Endothelial cell of umbilical vein (primary cell): ENCODE data around the gene HP. TPM values are rescaled to one million over a fixed set of nuclear protein-coding genes. Genes with fewer than 3 reads are reported as not detected.
"Not testable (repeated sequence)": the region's sequence is repeated elsewhere in the genome, so short reads cannot be mapped to it uniquely, and the experiment has no call there.

Experiments
- BruUV-seq: library from RNA; stranded (reverse); fragments of 400-500 nt; replicated peaks from 2 replicates; lab custom pipeline; 2021; lab: Mats Ljungman, UMichigan
- CTCF ChIA-PET: fragments of 300-600, 350-600 bp; sonication (Branson Sonifier 250); formaldehyde crosslinking; loops from one replicate; lab custom pipeline; 2021; ENCODE audit warnings: antibody characterized with exemption, inconsistent platforms; lab: Charles Lee
- POLR2A ChIA-PET: fragments of 300-600, 350-600 bp; sonication (Branson Sonifier 250); formaldehyde crosslinking; loops from one replicate; lab custom pipeline; 2021; ENCODE audit warnings: antibody characterized with exemption, inconsistent platforms; lab: Charles Lee
- DNase-seq: peaks from one replicate; pipeline ENCODE4 v3.0.0-alpha.2; 2011; ENCODE audit warnings: low read depth, low spot score
- FAIRE-seq: peaks from 2 replicates; lab custom pipeline; 2011; peaks lifted over from hg19 to GRCh38; lab: Jason Lieb, UNC
- H2AFZ ChIP-seq: 2 replicates; pipeline ENCODE4 v1.6.0; 2012; ENCODE audit warnings: low read depth, low read length, control low read depth, inconsistent platforms
- H3K27ac ChIP-seq: 2 replicates; pipeline ENCODE4 v1.5.1; 2011; ENCODE audit warnings: low read depth, mild to moderate bottlenecking, control low read depth, low read length, moderate library complexity; ENCODE audit not compliant: insufficient read depth
- H3K27me3 ChIP-seq, 2 experiments: 2 replicates each; pipeline versions ENCODE4 v1.6.0 to v1.6.1; 2011; ENCODE audit warnings: low read length in 2 of 2, mixed read lengths in 1 of 2; ENCODE audit not compliant: control insufficient read depth in 2 of 2, insufficient read depth in 2 of 2
- H3K36me3 ChIP-seq, 2 experiments: 2 replicates in 1 of 2; 3 replicates in 1 of 2; pipeline ENCODE4 v1.5.1; 2011; ENCODE audit warnings: low read length in 2 of 2, mild to moderate bottlenecking in 1 of 2, moderate library complexity in 1 of 2; ENCODE audit not compliant: control insufficient read depth in 2 of 2, insufficient read depth in 2 of 2; ENCODE audit errors: extremely low read depth in 1 of 2
- H3K4me1 ChIP-seq: 3 replicates; pipeline ENCODE4 v1.5.1; 2011; ENCODE audit warnings: mild to moderate bottlenecking, low read length; ENCODE audit not compliant: control insufficient read depth, insufficient read depth; ENCODE audit errors: extremely low read depth
- H3K4me2 ChIP-seq: 2 replicates; pipeline ENCODE4 v1.6.1; 2011; ENCODE audit warnings: low read length, control low read depth, mixed read lengths; ENCODE audit not compliant: insufficient read depth
- H3K4me3 ChIP-seq, 3 experiments: fragments of 200-600 bp in 1 of 3; sonication (generic), shearing (Covaris generic) in 1 of 3; replicated peaks in 1 of 3; 2 replicates each; pipeline ENCODE4 v1.5.1; 2011 to 2016; ENCODE audit warnings: control low read depth in 3 of 3, low read length in 3 of 3, mild to moderate bottlenecking in 2 of 3, inconsistent platforms in 1 of 3, low read depth in 1 of 3, moderate library complexity in 1 of 3; ENCODE audit not compliant: insufficient read depth in 1 of 3
- H3K79me2 ChIP-seq: 2 replicates; pipeline ENCODE4 v1.6.0; 2012; ENCODE audit warnings: low read length, inconsistent platforms; ENCODE audit not compliant: control insufficient read depth, insufficient read depth
- H3K9ac ChIP-seq: replicated peaks from 2 replicates; pipeline ENCODE3; 2011; ENCODE audit warnings: low read length, control low read depth; ENCODE audit not compliant: insufficient read depth; ENCODE audit errors: extremely low read depth
- H3K9me1 ChIP-seq: replicated peaks from 3 replicates; pipeline ENCODE4 v1.6.0; 2011; ENCODE audit warnings: mild to moderate bottlenecking, low read length; ENCODE audit not compliant: control insufficient read depth, insufficient read depth; ENCODE audit errors: extremely low read depth
- H3K9me3 ChIP-seq: replicated peaks from 2 replicates; pipeline ENCODE4 v1.5.1; 2012; ENCODE audit warnings: low read length, inconsistent platforms; ENCODE audit not compliant: control insufficient read depth, insufficient read depth
- H4K20me1 ChIP-seq: replicated peaks from 2 replicates; pipeline ENCODE3; 2011; ENCODE audit warnings: mild to moderate bottlenecking, low read length; ENCODE audit not compliant: control insufficient read depth, insufficient read depth; ENCODE audit errors: extremely low read depth
- EZH2 ChIP-seq: IDR thresholded peaks from 2 replicates; pipeline ENCODE4 v1.6.1; 2012; ENCODE audit warnings: borderline replicate concordance, low read depth, mild to moderate bottlenecking, moderate library complexity, low read length, inconsistent platforms; ENCODE audit not compliant: severe bottlenecking
- FOS ChIP-seq: IDR thresholded peaks from 2 replicates; pipeline ENCODE4 v1.6.1; 2011; ENCODE audit warnings: mild to moderate bottlenecking, low read length, moderate library complexity, borderline replicate concordance; ENCODE audit not compliant: insufficient read depth
- GATA2 ChIP-seq: IDR thresholded peaks from 2 replicates; pipeline ENCODE4 v1.7.0; 2011; ENCODE audit warnings: low read depth, mild to moderate bottlenecking, moderate library complexity, mixed read lengths, low read length; ENCODE audit not compliant: insufficient read length, insufficient read depth
- JUN ChIP-seq: IDR thresholded peaks from 2 replicates; pipeline ENCODE4 v1.6.1; 2011; ENCODE audit warnings: borderline replicate concordance, low read depth; ENCODE audit not compliant: insufficient read length, insufficient read depth
- MYC ChIP-seq: IDR thresholded peaks from one replicate; pipeline ENCODE4 v1.6.1; 2011; ENCODE audit warnings: mild to moderate bottlenecking, low read depth, low read length
- POLR2A ChIP-seq: IDR thresholded peaks from 2 replicates; pipeline ENCODE4 v1.6.1; 2012; ENCODE audit warnings: low read depth, mild to moderate bottlenecking, control low read depth, low read length
- POLR2AphosphoS5 ChIP-seq: IDR thresholded peaks from 2 replicates; pipeline ENCODE4 v1.6.1; 2012; ENCODE audit warnings: low read depth, mild to moderate bottlenecking, control low read depth, low read length, moderate library complexity; ENCODE audit not compliant: insufficient read depth
- dilution Hi-C: fragments of 300-500 bp; cut with MboI; formaldehyde crosslinking; loops from one replicate; pipeline ENCODE4 v1.15.0; 2019; ENCODE audit warnings: low sequenced_read_pairs; ENCODE audit not compliant: extremely low pct_ligation_motif_present
- intact Hi-C: fragments of 100-400 bp; cut with micrococcal nuclease; formaldehyde crosslinking; loops from one replicate; pipeline ENCODE4 v1.10.0; 2022
- polyA plus RNA-seq, 4 experiments: library from polyadenylated mRNA; depleted of rRNA in 3 of 4; stranded (reverse) in 3 of 4; unstranded in 1 of 4; fragments of >200 nt; gene quantifications; 2 replicates each; pipeline versions ENCODE4 v1.2.1 to v1.2.3, GENCODE V29; 2011 to 2012; ENCODE audit warnings: missing spikeins in 1 of 4
- total RNA-seq: library from RNA; stranded (reverse); gene quantifications from 2 replicates; pipeline ENCODE4 v1.2.3, GENCODE V29; 2021
- TF ChIP-seq, protein P1 (sequence below), 2 donors: IDR thresholded peaks; 1 replicate in 1 of 2; 2 replicates in 1 of 2; pipeline ENCODE4 v1.5.1; 2011; ENCODE audit warnings: low read length in 2 of 2, mild to moderate bottlenecking in 2 of 2, moderate library complexity in 2 of 2, control low read depth in 1 of 2, inconsistent platforms in 1 of 2, low read depth in 1 of 2; ENCODE audit not compliant: insufficient read depth in 1 of 2; ENCODE audit errors: extremely low read depth in 1 of 2
- TF ChIP-seq, protein P2 (sequence below): IDR thresholded peaks from 2 replicates; pipeline ENCODE4 v1.6.1; 2011; ENCODE audit not compliant: insufficient read depth, insufficient read length

Gene HP
- total and polyA plus RNA-seq, 2 donors (not counting 3 experiments of a cell fraction or from before 2014, with no cell fraction given), result not detected

DNA sequence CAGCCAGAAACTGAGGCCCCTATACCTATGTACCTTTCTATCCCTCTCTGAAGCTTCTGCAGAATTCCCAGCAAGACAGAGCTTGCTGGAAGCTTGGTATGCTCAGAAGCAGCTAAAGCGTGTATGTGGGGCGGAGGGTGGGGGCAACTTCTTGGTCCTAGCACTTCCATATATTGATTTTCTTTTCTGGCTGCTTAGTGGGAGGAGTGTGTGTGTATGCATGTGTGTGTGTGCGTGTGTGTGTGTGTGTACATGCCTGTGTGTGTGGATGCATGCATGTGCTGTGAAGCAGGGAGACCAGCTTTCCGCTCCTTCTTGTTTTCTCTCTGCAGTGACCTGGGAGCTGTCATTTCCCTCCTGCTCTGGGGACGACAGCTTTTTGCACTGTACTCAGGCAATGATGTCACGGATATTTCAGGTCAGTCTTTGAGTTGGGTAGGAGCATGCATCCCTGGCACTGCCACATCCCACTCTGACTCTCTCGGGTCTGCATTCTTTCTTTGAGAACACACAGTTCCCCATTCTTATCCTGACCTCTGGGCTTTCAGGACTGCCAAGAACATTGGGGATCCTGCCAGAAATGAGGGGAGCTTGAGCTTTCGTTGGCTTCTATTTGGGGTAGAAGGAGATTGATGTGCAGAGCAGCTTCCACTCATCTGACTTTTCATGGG, 19.4 kb downstream of the HP start:
- dilution Hi-C loops (no loop called here), intact Hi-C loops (no loop called here)
- Histone ChIP-seq H3K4me1 (no peaks in the 10 kb centered on the region), H3K9ac (no peak overlapping the region), H3K9me1 (no peaks in the 10 kb centered on the region), H4K20me1 (no peaks in the 10 kb centered on the region), H3K4me2 (no peak overlapping the region), H2AFZ (no peak overlapping the region), H3K27me3 (no peaks in the 10 kb centered on the region), H3K27ac (no peak overlapping the region), H3K4me3 (no peak overlapping the region), H3K9me3 (no peaks in the 10 kb centered on the region), H3K36me3 (no peaks in the 10 kb centered on the region), H3K79me2 (no peaks in the 10 kb centered on the region)
- no TSS peak for BruUV-seq
- CTCF ChIA-PET, result interaction anchor here (1.4 kb wide), 1 partner anchor 21 kb away, joined by 4 read pairs; no protein-coding TSS in a partner anchor
- POLR2A ChIA-PET, result no interaction called here
- no peak for TF ChIP-seq EZH2
- no peak for TF ChIP-seq MYC
- TF ChIP-seq FOS, result no peak
- no peak for TF ChIP-seq POLR2A
- TF ChIP-seq JUN, result no peak
- TF ChIP-seq, protein P1, sequence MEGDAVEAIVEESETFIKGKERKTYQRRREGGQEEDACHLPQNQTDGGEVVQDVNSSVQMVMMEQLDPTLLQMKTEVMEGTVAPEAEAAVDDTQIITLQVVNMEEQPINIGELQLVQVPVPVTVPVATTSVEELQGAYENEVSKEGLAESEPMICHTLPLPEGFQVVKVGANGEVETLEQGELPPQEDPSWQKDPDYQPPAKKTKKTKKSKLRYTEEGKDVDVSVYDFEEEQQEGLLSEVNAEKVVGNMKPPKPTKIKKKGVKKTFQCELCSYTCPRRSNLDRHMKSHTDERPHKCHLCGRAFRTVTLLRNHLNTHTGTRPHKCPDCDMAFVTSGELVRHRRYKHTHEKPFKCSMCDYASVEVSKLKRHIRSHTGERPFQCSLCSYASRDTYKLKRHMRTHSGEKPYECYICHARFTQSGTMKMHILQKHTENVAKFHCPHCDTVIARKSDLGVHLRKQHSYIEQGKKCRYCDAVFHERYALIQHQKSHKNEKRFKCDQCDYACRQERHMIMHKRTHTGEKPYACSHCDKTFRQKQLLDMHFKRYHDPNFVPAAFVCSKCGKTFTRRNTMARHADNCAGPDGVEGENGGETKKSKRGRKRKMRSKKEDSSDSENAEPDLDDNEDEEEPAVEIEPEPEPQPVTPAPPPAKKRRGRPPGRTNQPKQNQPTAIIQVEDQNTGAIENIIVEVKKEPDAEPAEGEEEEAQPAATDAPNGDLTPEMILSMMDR (IDR thresholded peaks at IDR 0.05; ENCODE audit: extremely low read depth in 1 of 2, insufficient read depth in 1 of 2, low read depth in 1 of 2, low read length in 2 of 2), result no peak
- TF ChIP-seq, protein P2, sequence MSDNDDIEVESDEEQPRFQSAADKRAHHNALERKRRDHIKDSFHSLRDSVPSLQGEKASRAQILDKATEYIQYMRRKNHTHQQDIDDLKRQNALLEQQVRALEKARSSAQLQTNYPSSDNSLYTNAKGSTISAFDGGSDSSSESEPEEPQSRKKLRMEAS, result no peak
- TF ChIP-seq GATA2, result no peak
- TF ChIP-seq POLR2AphosphoS5, result no peak
- DNase-seq (no peak), FAIRE-seq (no peak)

DNA sequence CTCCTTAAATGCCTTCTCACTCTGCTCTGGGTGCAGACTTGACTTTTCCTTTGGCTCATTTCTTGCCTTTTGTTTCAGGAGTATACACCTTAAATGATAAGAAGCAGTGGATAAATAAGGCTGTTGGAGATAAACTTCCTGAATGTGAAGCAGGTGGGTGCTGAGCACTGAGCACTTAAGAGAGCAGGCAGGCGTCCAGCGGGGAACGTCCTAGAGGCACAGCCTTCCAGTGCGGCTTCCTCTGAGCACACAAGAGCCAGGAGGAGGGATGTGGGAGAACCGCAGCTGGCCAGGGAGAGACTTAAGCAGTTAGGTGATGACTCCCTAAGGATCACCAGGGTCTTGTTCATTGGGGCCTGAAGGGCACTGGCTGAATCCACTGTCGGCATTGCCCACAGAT, 20.8 kb downstream of the HP start:
- H3K9ac ChIP-seq, result not testable (repeated sequence)

More for the DNA sequence above, 20.8 kb downstream of the HP start:
- POLR2A ChIA-PET, H3K4me2 ChIP-seq, H3K4me1 ChIP-seq, FAIRE-seq, H3K9me1 ChIP-seq, dilution Hi-C loops, H3K79me2 ChIP-seq, H3K9me3 ChIP-seq, H4K20me1 ChIP-seq, H3K4me3 ChIP-seq, DNase-seq, H3K36me3 ChIP-seq, H2AFZ ChIP-seq, intact Hi-C loops, H3K27ac ChIP-seq, CTCF ChIA-PET, BruUV-seq, H3K27me3 ChIP-seq: not testable (repeated sequence)
